GM12878 (cell line): ENCODE data around the gene ATG14. TPM values are rescaled to one million over a fixed set of nuclear protein-coding genes. Genes with fewer than 3 reads are reported as not detected.

Experiments used
- ATAC-seq: fragments of 200-7000 bp; cut with Tn5 transposase; 3 replicates; pipeline ENCODE4 v1.9.1; 2020; ENCODE audit warnings: mild to moderate bottlenecking, moderate library complexity
- BruUV-seq: library from RNA; stranded (reverse); fragments of 400-500 nt; replicated peaks from 2 replicates; lab custom pipeline; 2021; lab: Mats Ljungman, UMichigan
- CTCF ChIA-PET: fragments of 300-600 bp; sonication (Branson Sonifier 250); formaldehyde crosslinking; extraction: SDS; loops from one replicate; lab custom pipeline; 2021; ENCODE audit warnings: inconsistent platforms; lab: Yijun Ruan, JAX
- POLR2A ChIA-PET: fragments of 350-600 bp; formaldehyde crosslinking; extraction: SDS; loops from one replicate; lab custom pipeline; 2021; ENCODE audit warnings: inconsistent platforms; lab: Charles Lee
- RAD21 ChIA-PET: fragments of 300-600 bp; sonication (Branson Sonifier 250); formaldehyde crosslinking; loops from one replicate; lab custom pipeline; 2023; ENCODE audit warnings: antibody characterized with exemption; ENCODE audit not compliant: unreplicated experiment; lab: Charles Lee
- SMC1A ChIA-PET: fragments of 300-600 bp; sonication (Branson Sonifier 250); formaldehyde crosslinking; loops from one replicate; lab custom pipeline; 2023; ENCODE audit not compliant: unreplicated experiment, uncharacterized antibody; lab: Charles Lee
- DNase-seq: peaks from one replicate; pipeline ENCODE4 v3.0.0-alpha.2; 2011; ENCODE audit warnings: low read depth, low spot score
- FAIRE-seq: peaks from 3 replicates; lab custom pipeline; 2011; peaks lifted over from hg19 to GRCh38; lab: Jason Lieb, UNC
- H2AFZ ChIP-seq: 2 replicates; pipeline ENCODE4 v1.6.0; 2011; ENCODE audit warnings: low read depth, low read length, control low read depth; ENCODE audit not compliant: control insufficient read depth
- H3K27ac ChIP-seq: 2 replicates; pipeline ENCODE4 v1.5.1; 2011; ENCODE audit warnings: control low read depth; ENCODE audit not compliant: control insufficient read depth, insufficient read depth
- H3K27me3 ChIP-seq, 2 experiments: replicated peaks in 1 of 2; 2 replicates each; pipeline versions ENCODE4 v1.6.0 to v1.6.1; 2011; ENCODE audit warnings: low read length in 1 of 2; ENCODE audit not compliant: control insufficient read depth in 2 of 2, insufficient read depth in 2 of 2
- H3K36me3 ChIP-seq, 2 experiments: 2 replicates each; pipeline ENCODE4 v1.5.1; 2011; ENCODE audit warnings: low read length in 1 of 2; ENCODE audit not compliant: control insufficient read depth in 2 of 2, insufficient read depth in 2 of 2
- H3K4me1 ChIP-seq: 2 replicates; pipeline ENCODE4 v1.6.1; 2011; ENCODE audit warnings: mild to moderate bottlenecking, low read length, moderate library complexity, mixed read lengths; ENCODE audit not compliant: control insufficient read depth, insufficient read depth
- H3K4me2 ChIP-seq: 2 replicates; pipeline ENCODE4 v1.6.0; 2011; ENCODE audit warnings: control low read depth; ENCODE audit not compliant: control insufficient read depth, insufficient read depth
- H3K4me3 ChIP-seq: fragments of 200-600 bp; sonication (generic); 2 replicates; pipeline ENCODE4 v1.5.1; 2016
- H3K79me2 ChIP-seq: 2 replicates; pipeline ENCODE4 v1.6.0; 2011; ENCODE audit warnings: low read length; ENCODE audit not compliant: control insufficient read depth, insufficient read depth
- H3K9ac ChIP-seq: 2 replicates; pipeline ENCODE4 v1.8.0; 2011; ENCODE audit warnings: low read length, control low read depth, mixed read lengths; ENCODE audit not compliant: control insufficient read depth, insufficient read depth
- H3K9me3 ChIP-seq: replicated peaks from 3 replicates; pipeline ENCODE4 v1.5.1; 2011; ENCODE audit warnings: mild to moderate bottlenecking, low read length; ENCODE audit not compliant: control insufficient read depth, insufficient read depth
- H4K20me1 ChIP-seq: 2 replicates; pipeline ENCODE4 v1.6.0; 2011; ENCODE audit not compliant: control insufficient read depth, insufficient read depth
- ASH2L ChIP-seq: fragments of 300-600, 200-600 bp; sonication (generic); IDR thresholded peaks from 2 replicates; pipeline ENCODE4 v1.6.1; 2017; ENCODE audit warnings: low read depth, mild to moderate bottlenecking, borderline replicate concordance
- CBFB ChIP-seq: IDR thresholded peaks from 2 replicates; pipeline ENCODE4 v1.6.1; 2016; ENCODE audit warnings: antibody characterized with exemption, low read depth
- HDGF ChIP-seq: fragments of 450-650 bp; IDR thresholded peaks from 2 replicates; pipeline ENCODE4 v1.6.1; 2016; ENCODE audit warnings: antibody characterized with exemption
- IKZF1 ChIP-seq: fragments of 450-650 bp; conservative IDR thresholded peaks from 2 replicates; pipeline ENCODE4 v1.6.1; 2017; ENCODE audit warnings: antibody characterized with exemption, mild to moderate bottlenecking
- IRF4 ChIP-seq: IDR thresholded peaks from 2 replicates; pipeline ENCODE4 v1.6.1; 2011; ENCODE audit warnings: low read depth, low read length
- JUNB ChIP-seq: IDR thresholded peaks from 2 replicates; pipeline ENCODE4 v1.6.1; 2016; ENCODE audit warnings: antibody characterized with exemption, mild to moderate bottlenecking
- PML ChIP-seq: IDR thresholded peaks from 2 replicates; pipeline ENCODE4 v1.6.1; 2012; ENCODE audit warnings: low read length, inconsistent platforms
- POU2F2 ChIP-seq: IDR thresholded peaks from 3 replicates; pipeline ENCODE4 v1.6.1; 2011; ENCODE audit warnings: low read depth, mild to moderate bottlenecking, low read length, borderline replicate concordance
- SREBF2 ChIP-seq: IDR thresholded peaks from 2 replicates; pipeline ENCODE4 v1.6.1; 2012; ENCODE audit warnings: mild to moderate bottlenecking, low read length
- YY1 ChIP-seq: IDR thresholded peaks from 2 replicates; pipeline ENCODE4 v1.6.1; 2011; ENCODE audit warnings: low read depth, mild to moderate bottlenecking, low read length
- WGBS: methylation state at CpG from one replicate; pipeline ENCODE4 v1.1.6; 2016; ENCODE audit warnings: low lambda C conversion rate; ENCODE audit not compliant: insufficient replicate concordance, insufficient coverage; ENCODE audit errors: missing lambda C conversion rate; 5-methylcytosine and 5-hydroxymethylcytosine counted together
- in situ Hi-C: fragments of 300-500 bp; cut with MboI; formaldehyde crosslinking; loops from 9 replicates; pipeline ENCODE4 v1.14.3; 2018; ENCODE audit warnings: mixed read lengths
- intact Hi-C: fragments of 100-400 bp; cut with micrococcal nuclease; formaldehyde crosslinking; loops from one replicate; pipeline ENCODE4 v1.14.2; 2022; ENCODE audit not compliant: unreplicated experiment
- polyA plus RNA-seq, 11 experiments: library from polyadenylated mRNA; depleted of rRNA in 4 of 11; unstranded in 6 of 11; stranded (reverse) in 5 of 11; fragments of >200 nt; fragmentation: Nextera tagmentation in 4 of 11; fragmentation: Illumina TruSeq in 1 of 11; extraction: Ambion mirVana in 4 of 11; extraction: Trizol in 1 of 11; gene quantifications; 1 replicate in 1 of 11; 2 replicates in 10 of 11; pipeline versions ENCODE4 v1.2.1 to v1.2.3, GENCODE V29; 2011 to 2016; ENCODE audit warnings: inconsistent platforms in 2 of 11, missing spikeins in 2 of 11, low read depth in 1 of 11
- total RNA-seq, 4 experiments: library from RNA; depleted of rRNA in 3 of 4; stranded (reverse); fragments of >200 nt in 3 of 4; fragmentation: Illumina TruSeq in 1 of 4; extraction: Trizol in 1 of 4; gene quantifications; 2 replicates each; pipeline versions ENCODE4 v1.2.1 to v1.2.3, GENCODE V29; 2013 to 2021
- TF ChIP-seq, protein P1 (sequence below): fragments of 450-650 bp; IDR thresholded peaks from 2 replicates; pipeline ENCODE4 v1.6.1; 2018; ENCODE audit warnings: borderline replicate concordance, mild to moderate bottlenecking; ENCODE audit not compliant: partially characterized antibody

The ATG14 gene
- total and polyA plus RNA-seq, 10 of the 15 experiments (the other 5 are each of a cell fraction or from before 2014, with no cell fraction given) = 1.1 to 6.4 (median 5.0) TPM

DNA sequence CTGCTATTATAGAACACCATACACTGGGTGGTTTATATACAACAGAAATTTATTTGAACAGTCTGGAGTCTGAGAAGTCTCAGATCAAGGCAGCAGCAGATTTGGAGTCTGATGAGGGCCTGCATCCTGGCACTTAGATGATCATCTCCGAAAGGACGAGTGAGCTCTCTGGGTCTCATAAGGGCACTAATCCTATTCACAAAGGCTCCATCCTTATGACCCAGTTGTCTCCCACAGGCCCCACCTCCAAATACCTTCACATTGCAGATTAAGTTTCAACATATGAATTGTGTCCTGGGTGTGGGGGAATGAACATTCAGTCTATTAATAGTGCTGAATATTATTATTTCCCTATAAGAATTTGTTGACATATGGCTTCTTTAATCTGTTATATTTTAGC is 86.8 kb downstream of the ATG14 start:
- no peak overlapping the region for H3K9ac ChIP-seq
- ChIA-PET CTCF (interaction anchor here (1.3 to 2.7 kb wide), 2 partner anchors 30 to 31 kb away, joined by 3 to 18 read pairs; no protein-coding TSS in a partner anchor), RAD21 (no interaction called here)

More for the DNA sequence above, 86.8 kb downstream of the ATG14 start:
- H3K4me3 ChIP-seq = no peak overlapping the region
- intact Hi-C loops (no loop called here), in situ Hi-C loops (no loop called here)
- FAIRE-seq (no peak), ATAC-seq (no peak), DNase-seq (no peak)
- SMC1A ChIA-PET = no interaction called here
- no peak overlapping the region for H3K4me2 ChIP-seq
- BruUV-seq = no TSS peak
- peaks cover 9% of the 10 kb centered on the region for H3K79me2 ChIP-seq
- no peak overlapping the region for H3K27ac ChIP-seq
- peaks cover 17% of the 10 kb centered on the region for H3K4me1 ChIP-seq
- H3K9me3 ChIP-seq = no peaks in the 10 kb centered on the region; the same call in 2 of the 3 replicates
- H2AFZ ChIP-seq = no peak overlapping the region
- H4K20me1 ChIP-seq = no peaks in the 10 kb centered on the region
- POLR2A ChIA-PET = no interaction called here
- H3K27me3 ChIP-seq = no peaks in the 10 kb centered on the region
- 98% methylated on average over 2 of the region's 2 CpGs for WGBS
- H3K36me3 ChIP-seq = no peaks in the 10 kb centered on the region
- TF ChIP-seq, protein P1, sequence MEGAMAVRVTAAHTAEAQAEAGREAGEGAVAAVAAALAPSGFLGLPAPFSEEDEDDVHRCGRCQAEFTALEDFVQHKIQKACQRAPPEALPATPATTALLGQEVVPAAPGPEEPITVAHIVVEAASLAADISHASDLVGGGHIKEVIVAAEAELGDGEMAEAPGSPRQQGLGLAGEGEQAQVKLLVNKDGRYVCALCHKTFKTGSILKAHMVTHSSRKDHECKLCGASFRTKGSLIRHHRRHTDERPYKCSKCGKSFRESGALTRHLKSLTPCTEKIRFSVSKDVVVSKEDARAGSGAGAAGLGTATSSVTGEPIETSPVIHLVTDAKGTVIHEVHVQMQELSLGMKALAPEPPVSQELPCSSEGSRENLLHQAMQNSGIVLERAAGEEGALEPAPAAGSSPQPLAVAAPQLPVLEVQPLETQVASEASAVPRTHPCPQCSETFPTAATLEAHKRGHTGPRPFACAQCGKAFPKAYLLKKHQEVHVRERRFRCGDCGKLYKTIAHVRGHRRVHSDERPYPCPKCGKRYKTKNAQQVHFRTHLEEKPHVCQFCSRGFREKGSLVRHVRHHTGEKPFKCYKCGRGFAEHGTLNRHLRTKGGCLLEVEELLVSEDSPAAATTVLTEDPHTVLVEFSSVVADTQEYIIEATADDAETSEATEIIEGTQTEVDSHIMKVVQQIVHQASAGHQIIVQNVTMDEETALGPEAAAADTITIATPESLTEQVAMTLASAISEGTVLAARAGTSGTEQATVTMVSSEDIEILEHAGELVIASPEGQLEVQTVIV = no peak
- TF ChIP-seq JUNB (no peak), CBFB (no peak), HDGF (no peak), IKZF1 (no peak), IRF4 (no peak), YY1 (no peak), POU2F2 (no peak), PML (no peak), ASH2L (no peak), SREBF2 (no peak)
